WTC11 (cell line): ENCODE measurements around the gene KCND3. TPM values are rescaled to one million over a fixed set of nuclear protein-coding genes. Genes with fewer than 3 reads are reported as not detected.
A peak's percentile ranks its signal among the peaks of the same experiment; 100 is the strongest.

Source experiments
- ATAC-seq: fragments of 200-7000 bp; cut with Tn5 transposase; 2 replicates; pipeline ENCODE4 v1.10.0; 2021; ENCODE audit warnings: mild to moderate bottlenecking, moderate library complexity
- CTCF ChIA-PET: fragments of 300-600 bp; sonication (Branson Sonifier 250); formaldehyde crosslinking; loops from one replicate; lab custom pipeline; 2021; ENCODE audit warnings: antibody characterized with exemption; lab: Charles Lee
- POLR2A ChIA-PET: fragments of 350-600 bp; sonication (Branson Sonifier 250); formaldehyde crosslinking; loops from one replicate; lab custom pipeline; 2021; ENCODE audit warnings: antibody characterized with exemption; lab: Charles Lee
- DNase-seq: peaks from one replicate; pipeline ENCODE4 v3.0.0; 2021; ENCODE audit warnings: low spot score
- H3K27ac Mint-ChIP-seq: 2 replicates; pipeline ENCODE4 v1.8.0; 2021; ENCODE audit warnings: mixed read lengths
- H3K27me3 Mint-ChIP-seq: 2 replicates; pipeline ENCODE4 v1.8.0; 2021; ENCODE audit warnings: low read depth, mild to moderate bottlenecking, moderate library complexity, mixed read lengths
- H3K36me3 Mint-ChIP-seq: 2 replicates; pipeline ENCODE4 v1.8.0; 2021; ENCODE audit warnings: mixed read lengths
- H3K4me1 Mint-ChIP-seq: 2 replicates; pipeline ENCODE4 v1.8.0; 2022; ENCODE audit warnings: mixed read lengths
- H3K4me3 Mint-ChIP-seq: 2 replicates; pipeline ENCODE4 v1.8.0; 2021; ENCODE audit warnings: mild to moderate bottlenecking, moderate library complexity, mixed read lengths
- H3K9me3 Mint-ChIP-seq: 2 replicates; pipeline ENCODE4 v1.8.0; 2021; ENCODE audit warnings: mixed read lengths
- ARID4B ChIP-seq: sonication (generic); formaldehyde crosslinking; IDR thresholded peaks from 2 replicates; pipeline ENCODE4 v1.8.0; 2023; ENCODE audit warnings: missing genetic modification reagents, mild to moderate bottlenecking, borderline replicate concordance
- CREB1 ChIP-seq: sonication (generic); formaldehyde crosslinking; IDR thresholded peaks from 2 replicates; pipeline ENCODE4 v1.8.0; 2023; ENCODE audit warnings: mild to moderate bottlenecking, missing genetic modification reagents
- ETV6 ChIP-seq: sonication (generic); formaldehyde crosslinking; IDR thresholded peaks from 2 replicates; pipeline ENCODE4 v1.8.1; 2022; ENCODE audit warnings: mild to moderate bottlenecking, missing genetic modification reagents
- IRF1 ChIP-seq: sonication (generic); formaldehyde crosslinking; IDR thresholded peaks from 2 replicates; pipeline ENCODE4 v1.8.0; 2023; ENCODE audit warnings: missing genetic modification reagents
- JUN ChIP-seq: sonication (generic); formaldehyde crosslinking; IDR thresholded peaks from 2 replicates; pipeline ENCODE4 v1.8.0; 2023; ENCODE audit warnings: mild to moderate bottlenecking, missing genetic modification reagents
- NR1H2 ChIP-seq: sonication (generic); formaldehyde crosslinking; IDR thresholded peaks from 2 replicates; pipeline ENCODE4 v1.9.0; 2021; ENCODE audit warnings: mild to moderate bottlenecking, moderate library complexity, missing genetic modification reagents
- TEAD1 ChIP-seq: sonication (generic); formaldehyde crosslinking; IDR thresholded peaks from 2 replicates; pipeline ENCODE4 v1.8.0; 2022; ENCODE audit warnings: mild to moderate bottlenecking, missing genetic modification reagents
- ZNF121 ChIP-seq: sonication (generic); formaldehyde crosslinking; IDR thresholded peaks from 2 replicates; pipeline ENCODE4 v1.8.0; 2023; ENCODE audit warnings: missing genetic modification reagents
- ZNF263 ChIP-seq: sonication (generic); formaldehyde crosslinking; IDR thresholded peaks from 2 replicates; pipeline ENCODE4 v1.8.1; 2022; ENCODE audit warnings: low read depth, mild to moderate bottlenecking, moderate library complexity, missing genetic modification reagents
- ZNF532 ChIP-seq: fragments of 250-450 bp; sonication (Bioruptor Pico); IDR thresholded peaks from 2 replicates; pipeline ENCODE4 v1.9.0; 2021; ENCODE audit warnings: mild to moderate bottlenecking, borderline replicate concordance
- total RNA-seq: library from RNA; stranded (reverse); gene quantifications from 3 replicates; pipeline ENCODE4 v1.2.3, GENCODE V29; 2021
- TF ChIP-seq, protein P1 (sequence below): sonication (generic); formaldehyde crosslinking; IDR thresholded peaks from 2 replicates; pipeline ENCODE4 v1.8.1; 2023; ENCODE audit warnings: mild to moderate bottlenecking, missing genetic modification reagents, moderate library complexity
- TF ChIP-seq, protein P2 (sequence below): sonication (generic); formaldehyde crosslinking; IDR thresholded peaks from 2 replicates; pipeline ENCODE4 v1.8.1; 2022; ENCODE audit warnings: missing genetic modification reagents, borderline replicate concordance
- TF ChIP-seq, protein P3 (sequence below): sonication (generic); formaldehyde crosslinking; IDR thresholded peaks from 2 replicates; pipeline ENCODE4 v1.8.0; 2022; ENCODE audit warnings: missing genetic modification reagents

KCND3 gene
- total RNA-seq, 1 experiment from 2014 or later: 0.35 TPM

- no peaks in the 10 kb centered on the region for H3K9me3 Mint-ChIP-seq
- H3K36me3 Mint-ChIP-seq: no peaks in the 10 kb centered on the region
- no peak for DNase-seq
- peaks cover 5% of the 10 kb centered on the region for H3K4me1 Mint-ChIP-seq
- ChIA-PET CTCF (no interaction called here), POLR2A (no interaction called here)
- no peak overlapping the region for H3K4me3 Mint-ChIP-seq
- H3K27me3 Mint-ChIP-seq: no peaks in the 10 kb centered on the region
- TF ChIP-seq ZNF263 (CRISPR knock-in tag): peak; percentile 69; the same call in 1 of the 2 replicates
- TF ChIP-seq ZNF121 (CRISPR knock-in tag): no peak
- no peak for TF ChIP-seq IRF1 (CRISPR knock-in tag)
- TF ChIP-seq ETV6 (CRISPR knock-in tag): 0 out of 2 replicates have a peak, but pooled peaks have one; percentile 31
- TF ChIP-seq, protein P1, sequence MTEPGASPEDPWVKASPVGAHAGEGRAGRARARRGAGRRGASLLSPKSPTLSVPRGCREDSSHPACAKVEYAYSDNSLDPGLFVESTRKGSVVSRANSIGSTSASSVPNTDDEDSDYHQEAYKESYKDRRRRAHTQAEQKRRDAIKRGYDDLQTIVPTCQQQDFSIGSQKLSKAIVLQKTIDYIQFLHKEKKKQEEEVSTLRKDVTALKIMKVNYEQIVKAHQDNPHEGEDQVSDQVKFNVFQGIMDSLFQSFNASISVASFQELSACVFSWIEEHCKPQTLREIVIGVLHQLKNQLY (CRISPR knock-in tag): no peak
- no peak for TF ChIP-seq JUN (CRISPR knock-in tag)
- TF ChIP-seq, protein P2, sequence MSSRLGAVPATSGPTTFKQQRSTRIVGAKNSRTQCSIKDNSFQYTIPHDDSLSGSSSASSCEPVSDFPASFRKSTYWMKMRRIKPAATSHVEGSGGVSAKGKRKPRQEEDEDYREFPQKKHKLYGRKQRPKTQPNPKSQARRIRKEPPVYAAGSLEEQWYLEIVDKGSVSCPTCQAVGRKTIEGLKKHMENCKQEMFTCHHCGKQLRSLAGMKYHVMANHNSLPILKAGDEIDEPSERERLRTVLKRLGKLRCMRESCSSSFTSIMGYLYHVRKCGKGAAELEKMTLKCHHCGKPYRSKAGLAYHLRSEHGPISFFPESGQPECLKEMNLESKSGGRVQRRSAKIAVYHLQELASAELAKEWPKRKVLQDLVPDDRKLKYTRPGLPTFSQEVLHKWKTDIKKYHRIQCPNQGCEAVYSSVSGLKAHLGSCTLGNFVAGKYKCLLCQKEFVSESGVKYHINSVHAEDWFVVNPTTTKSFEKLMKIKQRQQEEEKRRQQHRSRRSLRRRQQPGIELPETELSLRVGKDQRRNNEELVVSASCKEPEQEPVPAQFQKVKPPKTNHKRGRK: 0 out of 2 replicates have a peak, but pooled peaks have one; percentile 25
- ATAC-seq: no peak; the same call in 1 of the 2 replicates
- no peak overlapping the region for H3K27ac Mint-ChIP-seq
Observed at GRCh38 chr1:111895017-111895416, 94.5 kb downstream of the KCND3 start.

DNA sequence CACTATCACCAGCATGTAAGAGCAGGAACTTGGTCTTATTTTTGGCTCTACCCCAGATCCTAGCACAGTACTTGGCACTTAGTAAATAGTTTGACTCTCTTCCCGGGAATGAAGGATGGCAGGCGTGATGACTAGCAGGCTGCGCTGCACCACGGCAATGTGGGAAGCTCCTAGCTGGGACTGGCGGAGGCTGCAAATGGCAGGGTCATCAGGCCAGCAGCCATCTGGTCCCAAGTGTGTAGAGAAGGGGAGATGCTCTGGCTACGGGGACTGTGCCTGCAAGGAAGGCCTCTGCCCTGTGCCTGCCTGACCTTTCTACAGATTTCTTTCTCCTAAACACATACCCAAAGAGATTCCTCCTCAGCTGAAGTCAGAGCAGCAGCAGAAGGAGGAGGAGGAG lies 95.0 kb downstream of the KCND3 start:
- no peaks in the 10 kb centered on the region for H3K9me3 Mint-ChIP-seq
- ATAC-seq: no peak
- no peaks in the 10 kb centered on the region for H3K27me3 Mint-ChIP-seq
- H3K27ac Mint-ChIP-seq: no peak overlapping the region
- ChIA-PET CTCF (no interaction called here), POLR2A (no interaction called here)
- peaks cover 4% of the 10 kb centered on the region for H3K4me1 Mint-ChIP-seq
- DNase-seq: no peak
- no peak overlapping the region for H3K4me3 Mint-ChIP-seq
- TF ChIP-seq ZNF532 (no peak), ARID4B (CRISPR knock-in tag) (no peak), CREB1 (CRISPR knock-in tag) (no peak), NR1H2 (CRISPR knock-in tag) (no peak), TEAD1 (CRISPR knock-in tag) (no peak)
- TF ChIP-seq, protein P3, sequence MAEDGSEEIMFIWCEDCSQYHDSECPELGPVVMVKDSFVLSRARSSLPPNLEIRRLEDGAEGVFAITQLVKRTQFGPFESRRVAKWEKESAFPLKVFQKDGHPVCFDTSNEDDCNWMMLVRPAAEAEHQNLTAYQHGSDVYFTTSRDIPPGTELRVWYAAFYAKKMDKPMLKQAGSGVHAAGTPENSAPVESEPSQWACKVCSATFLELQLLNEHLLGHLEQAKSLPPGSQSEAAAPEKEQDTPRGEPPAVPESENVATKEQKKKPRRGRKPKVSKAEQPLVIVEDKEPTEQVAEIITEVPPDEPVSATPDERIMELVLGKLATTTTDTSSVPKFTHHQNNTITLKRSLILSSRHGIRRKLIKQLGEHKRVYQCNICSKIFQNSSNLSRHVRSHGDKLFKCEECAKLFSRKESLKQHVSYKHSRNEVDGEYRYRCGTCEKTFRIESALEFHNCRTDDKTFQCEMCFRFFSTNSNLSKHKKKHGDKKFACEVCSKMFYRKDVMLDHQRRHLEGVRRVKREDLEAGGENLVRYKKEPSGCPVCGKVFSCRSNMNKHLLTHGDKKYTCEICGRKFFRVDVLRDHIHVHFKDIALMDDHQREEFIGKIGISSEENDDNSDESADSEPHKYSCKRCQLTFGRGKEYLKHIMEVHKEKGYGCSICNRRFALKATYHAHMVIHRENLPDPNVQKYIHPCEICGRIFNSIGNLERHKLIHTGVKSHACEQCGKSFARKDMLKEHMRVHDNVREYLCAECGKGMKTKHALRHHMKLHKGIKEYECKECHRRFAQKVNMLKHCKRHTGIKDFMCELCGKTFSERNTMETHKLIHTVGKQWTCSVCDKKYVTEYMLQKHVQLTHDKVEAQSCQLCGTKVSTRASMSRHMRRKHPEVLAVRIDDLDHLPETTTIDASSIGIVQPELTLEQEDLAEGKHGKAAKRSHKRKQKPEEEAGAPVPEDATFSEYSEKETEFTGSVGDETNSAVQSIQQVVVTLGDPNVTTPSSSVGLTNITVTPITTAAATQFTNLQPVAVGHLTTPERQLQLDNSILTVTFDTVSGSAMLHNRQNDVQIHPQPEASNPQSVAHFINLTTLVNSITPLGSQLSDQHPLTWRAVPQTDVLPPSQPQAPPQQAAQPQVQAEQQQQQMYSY (CRISPR knock-in tag): no peak
- no peaks in the 10 kb centered on the region for H3K36me3 Mint-ChIP-seq
